Measurements from ENCODE around the gene CASTOR1. TPM values are rescaled to one million over a fixed set of nuclear protein-coding genes. Genes with fewer than 3 reads are reported as not detected.
"Not testable (repeated sequence)": the region's sequence is repeated elsewhere in the genome, so short reads cannot be mapped to it uniquely, and the experiment has no call there.

CASTOR1 gene
- total RNA-seq = 2.4 TPM

- no peak for FAIRE-seq
- DNase-seq (ENCODE audit: low spot score in 2 of 2) = peak; percentile 97 to 99
Observed at GRCh38 chr22:30289141-30289979, at the start of gene CASTOR1. TSS of gene CASTOR1 (minus strand) at chr22:30289505. CDS start at chr22:30289497, 8 bp downstream.

DNA sequence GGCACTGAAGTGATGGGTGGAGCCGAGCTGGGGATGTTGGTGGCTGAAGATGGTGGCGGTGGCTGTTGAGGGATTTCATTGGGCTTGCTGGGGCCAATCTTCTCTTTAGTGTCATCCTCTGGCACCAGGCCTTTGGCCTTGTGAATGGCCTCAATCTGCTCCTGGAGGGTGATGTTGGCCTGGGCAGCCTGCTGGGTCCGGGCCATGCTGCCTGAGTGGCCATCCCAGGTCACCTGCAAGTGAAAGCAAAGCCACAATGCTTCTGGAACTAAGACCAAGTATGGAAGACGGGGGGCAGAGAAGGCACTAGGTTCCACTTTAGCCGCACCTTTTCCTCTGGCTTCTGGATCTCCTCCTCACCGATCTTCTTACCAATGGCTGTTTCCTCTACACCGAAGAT lies 49.5 kb upstream of the CASTOR1 start:
- DNase-seq (ENCODE audit: low spot score in 2 of 2) (no peak), FAIRE-seq (no peak)

- DNase-seq (ENCODE audit: low spot score in 2 of 2) = not testable (repeated sequence)
Observed at GRCh38 chr22:30338341-30338740, 49.0 kb upstream of the CASTOR1 start.

DNA sequence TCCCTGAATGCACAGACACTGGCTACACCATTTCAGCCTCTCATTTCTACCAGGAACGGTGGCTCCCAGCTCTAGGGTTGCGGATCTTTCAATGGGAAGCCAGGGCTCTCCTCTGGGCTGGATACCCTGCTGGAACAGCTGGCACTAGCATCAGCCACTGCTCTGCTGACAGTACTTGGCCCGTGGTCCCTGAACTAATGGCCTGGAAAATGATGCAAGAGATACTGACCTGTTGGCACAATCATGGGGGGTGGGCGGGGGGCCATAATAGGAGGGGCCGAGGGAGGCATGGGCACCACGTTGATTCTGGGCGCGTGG lies 48.1 kb upstream of the CASTOR1 start:
- FAIRE-seq (no peak), DNase-seq (ENCODE audit: low spot score in 2 of 2) (no peak)

More at GRCh38 chr22:30338341-30338740, 49.0 kb upstream of the CASTOR1 start:
- FAIRE-seq = not testable (repeated sequence)

DNA sequence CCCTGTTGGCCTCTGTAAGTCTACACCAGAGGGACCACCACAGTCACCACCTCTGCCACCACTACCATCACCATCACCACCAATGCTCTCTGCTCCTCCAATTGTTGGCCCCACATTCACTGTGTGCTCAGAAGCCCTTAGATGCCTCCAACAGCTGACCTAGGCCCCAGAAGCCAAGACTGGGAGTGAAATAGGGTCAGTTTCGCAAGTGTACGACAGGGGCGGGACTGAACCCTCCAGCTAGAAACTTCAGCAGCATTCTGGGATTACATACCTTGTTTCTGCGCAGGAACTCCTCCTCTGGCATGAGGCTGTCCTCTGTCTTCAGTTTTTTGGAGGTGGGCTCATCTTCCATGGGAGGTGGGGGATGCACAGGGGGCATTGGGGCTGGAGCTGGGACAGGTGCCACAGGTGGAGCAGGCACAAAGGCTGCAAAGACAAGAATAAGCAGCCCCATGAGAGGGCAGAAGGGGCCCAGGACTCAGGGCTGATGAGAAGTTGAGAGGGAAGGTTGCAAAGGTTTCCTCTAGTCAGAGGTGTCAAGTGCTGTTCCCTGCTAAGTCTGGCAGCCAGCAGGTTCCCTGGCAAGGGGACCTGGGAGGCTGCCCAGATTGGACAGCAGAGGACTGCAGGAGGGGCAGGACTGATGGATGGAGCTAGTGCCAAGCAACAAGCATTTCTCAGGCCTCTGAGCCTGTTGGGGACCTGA lies 47.6 kb upstream of the CASTOR1 start:
- FAIRE-seq (no peak), DNase-seq (ENCODE audit: low spot score in 2 of 2) (no peak)

DNA sequence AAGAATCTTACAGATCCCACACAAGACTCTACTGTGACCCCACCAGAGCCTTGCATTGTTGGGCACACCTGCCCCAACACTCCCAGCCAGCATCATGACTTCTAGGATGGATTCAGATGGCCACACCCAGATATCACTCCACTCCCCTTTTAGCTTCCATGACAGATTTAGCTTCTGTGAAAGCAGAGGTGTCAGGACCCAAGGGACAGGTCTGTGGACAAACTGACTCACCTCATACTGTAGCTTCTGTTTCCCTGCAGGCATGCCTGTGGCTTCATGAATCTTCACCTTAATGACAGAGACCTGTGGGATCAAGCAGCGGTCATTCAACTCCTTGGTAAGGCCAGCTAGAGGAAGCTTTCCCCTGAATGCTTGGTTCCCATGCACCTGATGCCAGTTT lies 45.9 kb upstream of the CASTOR1 start:
- FAIRE-seq = no peak
- DNase-seq (ENCODE audit: low spot score in 2 of 2) = no peak

GRCh38 chr22:30334646-30335045 lies 45.3 kb upstream of the CASTOR1 start:
- FAIRE-seq = no peak

GRCh38 chr22:30333707-30334087 lies 44.4 kb upstream of the CASTOR1 start:
- FAIRE-seq (no peak), DNase-seq (ENCODE audit: low spot score in 2 of 2) (no peak)

More at GRCh38 chr22:30334646-30335045, 45.3 kb upstream of the CASTOR1 start:
- no peak for DNase-seq (ENCODE audit: low spot score in 2 of 2)

GRCh38 chr22:30332994-30333706 lies 43.8 kb upstream of the CASTOR1 start:
- no peak for FAIRE-seq
- no peak for DNase-seq (ENCODE audit: low spot score in 2 of 2)

DNA sequence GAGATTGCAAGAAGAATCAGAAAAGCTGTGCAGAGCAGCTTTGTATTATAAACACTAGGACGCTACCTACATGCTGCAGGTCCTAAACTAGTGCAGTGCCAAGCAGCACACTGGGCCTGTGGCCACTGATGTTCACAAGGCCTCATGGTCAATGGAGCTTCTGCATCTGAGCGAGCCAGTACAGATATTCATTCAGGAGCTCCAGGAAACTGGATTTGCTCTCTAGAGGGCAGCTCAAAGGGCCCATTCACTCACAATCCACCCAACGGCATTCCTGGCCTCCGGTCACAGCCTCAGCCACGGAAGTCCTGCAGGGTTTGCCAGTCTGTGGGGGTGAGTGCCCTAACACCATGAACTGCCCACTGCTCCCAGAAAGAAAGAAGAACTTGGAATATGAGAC lies 43.2 kb upstream of the CASTOR1 start:
- FAIRE-seq (no peak), DNase-seq (ENCODE audit: low spot score in 2 of 2) (peak in 1 of 2 donors; percentile 50)

DNA sequence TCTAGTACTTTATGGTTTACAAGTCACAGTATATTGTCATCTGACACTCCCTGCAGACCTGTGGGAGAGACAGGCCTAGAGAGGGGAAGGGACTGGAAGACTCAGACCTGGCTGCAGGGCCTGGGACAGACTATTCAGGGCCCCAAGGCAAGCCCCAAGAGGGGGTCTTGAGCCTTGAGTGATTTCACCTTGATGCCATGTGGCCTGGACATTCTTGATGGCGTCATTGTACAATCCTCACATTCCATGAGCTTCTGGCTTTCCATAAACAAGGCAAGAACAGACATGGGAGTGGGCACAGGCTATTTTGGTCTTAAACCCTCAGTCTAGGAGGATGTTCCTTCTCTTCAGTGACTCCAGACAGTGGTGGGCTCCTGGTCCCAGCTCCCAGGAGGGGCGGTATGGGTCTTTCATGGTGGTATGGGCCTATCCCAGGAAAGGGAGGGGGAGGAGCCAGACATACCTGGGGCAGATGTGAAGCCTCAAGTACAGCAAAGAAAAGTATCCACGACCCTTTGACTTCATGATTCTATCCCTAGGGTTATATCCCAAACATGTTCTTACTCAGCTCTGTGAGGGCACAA lies 39.3 kb upstream of the CASTOR1 start:
- FAIRE-seq = no peak
- DNase-seq (ENCODE audit: low spot score in 2 of 2) = no peak

- DNase-seq (ENCODE audit: low spot score in 2 of 2) (no peak), FAIRE-seq (no peak)
Observed at GRCh38 chr22:30327864-30328345, 38.6 kb upstream of the CASTOR1 start.

- FAIRE-seq = no peak
- peak; percentile 98 to 100 for DNase-seq (ENCODE audit: low spot score in 2 of 2)
Observed at GRCh38 chr22:30326706-30327362, 37.5 kb upstream of the CASTOR1 start, which contains the start of gene TBC1D10A. TSS of gene TBC1D10A (minus strand) at chr22:30326941. CDS start at chr22:30326881, 60 bp downstream.

DNA sequence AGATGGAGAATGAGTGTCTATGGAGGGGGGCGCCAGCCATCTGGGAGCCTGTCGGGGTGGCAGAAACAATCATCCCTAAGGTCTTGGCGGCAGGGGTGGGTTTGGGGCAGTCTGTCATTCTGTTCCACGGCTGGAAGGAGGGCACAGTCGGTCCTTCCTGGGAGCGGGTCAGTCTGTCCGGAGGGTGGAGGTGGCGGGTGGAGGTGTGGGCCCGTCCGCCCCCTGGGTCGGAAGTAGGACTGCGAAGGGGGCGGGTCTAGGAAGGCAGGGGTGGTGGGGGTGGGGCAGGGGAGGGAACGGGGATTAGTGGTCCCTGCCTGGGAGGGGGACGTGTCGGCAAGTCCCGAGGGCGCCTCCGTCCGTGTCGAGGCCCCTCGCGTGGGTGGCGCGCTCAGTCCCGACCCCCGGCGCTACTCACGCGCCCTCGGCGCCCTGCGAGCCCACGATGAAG lies 37.0 kb upstream of the CASTOR1 start:
- DNase-seq (ENCODE audit: low spot score in 2 of 2) (no peak), FAIRE-seq (no peak)

- FAIRE-seq = no peak
- no peak for DNase-seq (ENCODE audit: low spot score in 2 of 2)
Observed at GRCh38 chr22:30325724-30326254, 36.5 kb upstream of the CASTOR1 start.

DNA sequence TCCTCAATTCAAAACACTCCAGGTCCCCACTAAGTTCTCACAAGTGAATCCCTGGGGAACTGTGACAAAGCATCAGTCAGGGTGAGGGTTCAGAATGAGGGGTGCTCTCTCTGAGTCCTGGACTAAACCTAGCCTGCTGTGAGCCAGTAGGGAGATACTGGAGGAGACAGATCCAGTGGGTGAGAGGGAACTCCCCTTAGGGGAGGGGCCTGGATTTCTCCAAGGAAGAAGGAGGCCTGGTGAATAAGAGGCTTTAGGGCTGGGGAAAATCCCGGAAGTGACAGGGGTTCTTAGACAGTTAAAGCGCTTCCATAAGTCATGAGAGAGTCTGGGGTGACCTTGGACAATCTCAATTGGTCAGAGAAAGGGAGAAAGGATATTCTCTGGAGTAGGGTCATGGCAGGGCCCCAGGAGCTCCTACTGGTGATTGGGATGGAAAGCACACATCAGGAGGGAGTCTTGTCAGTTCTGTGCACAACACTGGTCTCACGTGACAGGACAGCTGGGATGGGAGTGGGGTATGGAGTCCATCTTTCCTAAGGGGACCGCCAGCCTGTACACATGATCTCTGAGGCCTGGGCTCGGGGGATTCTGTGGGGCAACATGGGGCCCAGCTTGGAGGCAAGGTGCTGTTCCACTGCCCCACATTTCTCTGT lies 35.9 kb upstream of the CASTOR1 start:
- peak in 1 of 2 donors; percentile 46 for DNase-seq (ENCODE audit: low spot score in 2 of 2)
- FAIRE-seq = no peak

DNA sequence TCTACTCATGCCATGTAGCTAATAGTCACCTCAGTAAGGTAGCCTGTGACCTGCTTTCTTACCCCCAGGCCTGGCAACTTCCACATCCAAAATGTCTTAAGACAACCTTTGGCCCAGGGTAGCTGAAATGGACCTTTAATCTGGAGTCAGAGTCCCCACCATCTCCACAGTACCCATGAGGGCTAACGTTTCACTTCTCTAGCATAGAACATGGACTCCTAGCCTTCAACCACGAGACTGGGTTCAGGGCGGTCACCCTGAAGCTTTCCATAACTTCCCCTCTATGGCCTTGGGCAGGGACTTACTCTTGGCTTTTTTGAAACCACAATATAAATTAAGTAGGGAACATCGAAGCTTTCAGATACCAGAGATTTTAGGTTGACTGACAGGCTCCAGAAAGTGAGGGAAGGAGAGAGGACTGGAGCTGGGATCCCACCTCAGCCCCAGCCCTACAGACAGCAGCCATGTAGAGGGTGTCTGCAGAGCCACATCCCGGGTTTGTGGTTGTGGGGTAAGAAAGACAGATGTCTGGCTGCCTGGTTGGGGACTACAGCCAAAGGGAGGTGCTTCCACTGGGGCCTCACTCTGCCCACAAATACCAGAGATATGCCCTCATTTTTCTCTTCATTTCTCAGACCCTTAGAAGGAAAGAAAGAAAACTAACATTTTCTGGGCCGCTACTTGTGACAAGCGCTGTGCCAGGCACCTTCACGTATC lies 34.9 kb upstream of the CASTOR1 start:
- no peak for DNase-seq (ENCODE audit: low spot score in 2 of 2)
- no peak for FAIRE-seq

GRCh38 chr22:30323246-30323645 lies 33.9 kb upstream of the CASTOR1 start:
- FAIRE-seq (no peak), DNase-seq (ENCODE audit: low spot score in 2 of 2) (no peak)

Measured in frontal cortex (tissue), 4 donors.